Large intestine (tissue), 3 donors: ENCODE results near the gene ADGRV1. TPM values are rescaled to one million over a fixed set of nuclear protein-coding genes. Genes with fewer than 3 reads are reported as not detected.

Experiments used
- DNase-seq, 2 donors: peaks; one replicate each; pipeline versions ENCODE4 v3.0.0 to v3.0.0-alpha.2; 2013
- H3K27ac ChIP-seq: one replicate; pipeline ENCODE4 v1.5.1; 2013; ENCODE audit warnings: low read length
- H3K27me3 ChIP-seq: 2 replicates; pipeline ENCODE4 v1.6.1; 2013; ENCODE audit warnings: low read length; ENCODE audit not compliant: control insufficient read depth, insufficient read depth
- H3K36me3 ChIP-seq: 2 replicates; pipeline ENCODE4 v1.6.1; 2013; ENCODE audit warnings: low read length; ENCODE audit not compliant: control insufficient read depth, insufficient read depth
- H3K4me1 ChIP-seq: one replicate; pipeline ENCODE4 v1.6.1; 2013; ENCODE audit warnings: low read length; ENCODE audit not compliant: control insufficient read depth, insufficient read depth
- H3K4me3 ChIP-seq: one replicate; pipeline ENCODE4 v1.5.1; 2013; ENCODE audit warnings: low read length
- H3K9me3 ChIP-seq: one replicate; pipeline ENCODE4 v1.6.1; 2013; ENCODE audit warnings: mild to moderate bottlenecking, low read depth, low read length, moderate library complexity; ENCODE audit not compliant: control insufficient read depth
- WGBS: methylation state at CpG from one replicate; pipeline ENCODE4 v1.1.5; 2013; ENCODE audit warnings: low lambda C conversion rate; ENCODE audit not compliant: insufficient coverage; 5-methylcytosine and 5-hydroxymethylcytosine counted together
- polyA plus RNA-seq: library from polyadenylated mRNA; unstranded; fragments of 120-200 nt; gene quantifications from one replicate; pipeline ENCODE4 v1.2.1, GENCODE V29; 2013

Gene ADGRV1
- polyA plus RNA-seq, 1 donor = 3.0 TPM

GRCh38 chr5:91190314-91190690, 631.7 kb downstream of the ADGRV1 start:
- H3K9me3 ChIP-seq = no peaks in the 10 kb centered on the region
- WGBS = no CpG with 5 or more reads among the region's 3 CpGs
- H3K27ac ChIP-seq = no peak overlapping the region
- H3K4me1 ChIP-seq = peaks cover 21% of the 10 kb centered on the region
- DNase-seq = no peak
- no peak overlapping the region for H3K4me3 ChIP-seq
- H3K27me3 ChIP-seq = no peaks in the 10 kb centered on the region
- H3K36me3 ChIP-seq = no peaks in the 10 kb centered on the region

GRCh38 chr5:91194824-91195381, 636.3 kb downstream of the ADGRV1 start:
- WGBS = 0% methylated on average over 1 of the region's 8 CpGs

DNA sequence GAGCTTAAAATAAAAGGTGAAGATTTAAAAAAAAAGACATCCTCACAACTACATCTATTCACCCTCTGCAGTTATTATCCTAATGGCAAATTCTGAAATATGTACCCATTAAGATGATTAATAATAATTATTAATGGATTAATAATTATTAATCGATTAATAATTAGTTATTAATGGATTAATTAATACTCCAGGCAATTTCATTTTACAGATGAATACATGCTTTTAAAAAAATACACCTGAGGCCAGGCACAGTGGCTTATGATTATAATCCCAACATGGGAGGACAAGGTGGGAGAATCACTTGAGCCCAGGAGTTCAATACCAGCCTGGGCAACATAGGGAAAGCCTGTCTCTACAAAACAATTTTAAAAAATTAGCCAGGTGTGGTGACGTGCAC, 642.1 kb downstream of the ADGRV1 start:
- DNase-seq = no peak
- no peak overlapping the region for H3K4me3 ChIP-seq
- H3K4me1 ChIP-seq = peaks cover 3% of the 10 kb centered on the region
- H3K36me3 ChIP-seq = no peaks in the 10 kb centered on the region
- no peak overlapping the region for H3K27ac ChIP-seq
- H3K9me3 ChIP-seq = no peaks in the 10 kb centered on the region
- whole genome bisulfite sequencing = no CpG with 5 or more reads among the region's 2 CpGs
- no peaks in the 10 kb centered on the region for H3K27me3 ChIP-seq

More at GRCh38 chr5:91194824-91195381, 636.3 kb downstream of the ADGRV1 start:
- Histone ChIP-seq H3K36me3 (no peaks in the 10 kb centered on the region), H3K4me1 (peaks cover 25% of the 10 kb centered on the region), H3K27me3 (no peaks in the 10 kb centered on the region), H3K4me3 (no peak overlapping the region), H3K27ac (peak overlapping the region; percentile 69), H3K9me3 (no peaks in the 10 kb centered on the region)
- peak; percentile 72 to 92 for DNase-seq

DNA sequence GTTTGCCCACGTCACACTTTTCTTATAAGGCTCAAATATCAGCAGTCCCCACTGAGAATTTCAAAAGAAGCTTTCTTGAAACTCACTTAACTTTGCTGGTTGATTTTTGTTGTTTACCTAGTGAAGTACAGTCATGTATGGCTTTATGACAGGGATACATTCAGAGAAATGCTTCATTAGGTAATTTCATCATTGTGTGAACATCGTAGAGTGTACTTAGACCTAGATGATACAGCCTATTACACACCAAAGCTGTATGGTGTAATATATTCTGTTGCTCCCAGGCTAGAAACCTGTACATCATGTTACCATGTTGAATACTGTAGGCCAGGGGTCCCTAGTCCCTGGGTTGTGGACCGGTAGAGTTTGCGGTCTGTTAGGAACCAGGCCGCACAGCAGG, 647.5 kb downstream of the ADGRV1 start:
- H3K4me3 ChIP-seq = no peak overlapping the region
- no peak for DNase-seq
- H3K27ac ChIP-seq = no peak overlapping the region
- no peaks in the 10 kb centered on the region for H3K4me1 ChIP-seq
- WGBS = no CpG with 5 or more reads among the region's 5 CpGs
- no peaks in the 10 kb centered on the region for H3K9me3 ChIP-seq
- H3K36me3 ChIP-seq = no peaks in the 10 kb centered on the region
- H3K27me3 ChIP-seq = no peaks in the 10 kb centered on the region

DNA sequence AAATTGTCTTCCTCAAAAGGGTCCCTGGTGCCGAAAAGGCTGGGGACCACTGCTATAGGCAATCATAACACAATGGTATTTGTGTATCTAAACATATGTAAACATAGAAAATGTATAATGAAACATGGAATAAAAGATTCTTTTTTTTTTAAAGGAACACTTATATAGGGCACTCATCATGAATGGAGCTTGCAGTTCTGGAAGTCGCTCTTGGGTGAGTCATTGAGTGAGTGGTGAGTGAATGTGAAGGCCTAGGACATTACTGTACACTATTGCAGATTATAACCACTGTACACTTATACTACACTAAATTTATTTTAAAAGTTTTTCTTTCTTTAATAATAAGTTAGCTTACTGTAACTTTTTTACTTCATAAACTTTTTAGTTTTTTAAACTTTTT, 648.1 kb downstream of the ADGRV1 start:
- no peak for DNase-seq
- Histone ChIP-seq H3K27ac (no peak overlapping the region), H3K4me3 (no peak overlapping the region), H3K36me3 (no peaks in the 10 kb centered on the region), H3K4me1 (no peaks in the 10 kb centered on the region), H3K27me3 (no peaks in the 10 kb centered on the region), H3K9me3 (no peaks in the 10 kb centered on the region)
- no CpG with 5 or more reads among the region's 2 CpGs for WGBS

DNA sequence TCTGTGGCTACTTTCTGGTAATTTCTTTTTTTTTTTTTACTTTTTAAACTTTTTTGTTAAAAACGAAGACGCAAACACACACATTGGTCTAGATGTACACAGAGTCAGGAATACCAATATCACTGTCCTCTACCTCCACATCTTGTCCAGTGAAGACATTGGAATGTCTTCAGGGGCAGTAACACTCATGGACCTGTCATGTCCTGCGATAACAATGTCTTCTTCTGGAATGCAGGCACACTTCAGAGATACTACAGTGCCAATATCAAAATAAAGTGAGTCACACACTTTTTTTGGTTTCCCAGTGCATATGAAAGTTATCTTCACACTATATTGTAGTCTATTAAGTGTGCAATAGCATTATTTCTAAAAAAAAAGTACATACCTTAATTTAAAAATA, 648.7 kb downstream of the ADGRV1 start:
- Histone ChIP-seq H3K9me3 (no peaks in the 10 kb centered on the region), H3K27ac (no peak overlapping the region), H3K27me3 (no peaks in the 10 kb centered on the region), H3K4me1 (peaks cover 2% of the 10 kb centered on the region), H3K36me3 (no peaks in the 10 kb centered on the region), H3K4me3 (no peak overlapping the region)
- DNase-seq = no peak
- WGBS = no CpG with 5 or more reads among the region's 3 CpGs

- Histone ChIP-seq H3K27ac (peak overlapping the region; percentile 55), H3K4me3 (no peak overlapping the region), H3K4me1 (peaks cover 11% of the 10 kb centered on the region), H3K27me3 (no peaks in the 10 kb centered on the region), H3K36me3 (no peaks in the 10 kb centered on the region), H3K9me3 (no peaks in the 10 kb centered on the region)
- DNase-seq = no peak
- WGBS = 17% methylated on average over 2 of the region's 6 CpGs
These were observed 653.6 kb downstream of the ADGRV1 start for GRCh38 chr5:91211997-91212713.

GRCh38 chr5:91212714-91213092, 654.1 kb downstream of the ADGRV1 start:
- H3K27me3 ChIP-seq = no peaks in the 10 kb centered on the region
- DNase-seq = peak; percentile 71 to 80
- no CpG with 5 or more reads among the region's 1 CpG for WGBS
- H3K36me3 ChIP-seq = no peaks in the 10 kb centered on the region
- H3K9me3 ChIP-seq = no peaks in the 10 kb centered on the region
- peak overlapping the region; percentile 55 for H3K27ac ChIP-seq
- H3K4me3 ChIP-seq = no peak overlapping the region
- peaks cover 11% of the 10 kb centered on the region for H3K4me1 ChIP-seq

Other genes with a start within 250 kb of the ADGRV1 start
- 34.6 TPM for gene CETN3, start 149.0 kb upstream of the ADGRV1 start, polyA plus RNA-seq
- gene MBLAC2, start 84.0 kb upstream of the ADGRV1 start, polyA plus RNA-seq = 9.4 TPM
- gene POLR3G, start 83.9 kb upstream of the ADGRV1 start, polyA plus RNA-seq = 2.7 TPM
- gene LYSMD3, start 29.2 kb upstream of the ADGRV1 start, polyA plus RNA-seq = 25.4 TPM